GM18868 (cell line): ENCODE measurements around the gene REG1B.
A peak's percentile ranks its signal among the peaks of the same experiment; 100 is the strongest.
"Not testable (repeated sequence)": the region's sequence is repeated elsewhere in the genome, so short reads cannot be mapped to it uniquely, and the experiment has no call there.

ENCODE experiments used
- ATAC-seq: cut with Tn5 transposase; IDR thresholded peaks from one replicate; pipeline ENCODE4 v1.9.1; 2021; ENCODE audit warnings: mild to moderate bottlenecking, moderate library complexity; ENCODE audit not compliant: unreplicated experiment

The REG1B gene

GRCh38 chr2:79085382-79085781, 2.4 kb downstream of the REG1B start:
- no peak for ATAC-seq

GRCh38 chr2:79084495-79085135, 3.2 kb downstream of the REG1B start:
- no peak for ATAC-seq

- no peak for ATAC-seq
Measured at GRCh38 chr2:79083597-79084251, 4.1 kb downstream of the REG1B start.

GRCh38 chr2:79082987-79083386, 4.8 kb downstream of the REG1B start:
- no peak for ATAC-seq

DNA sequence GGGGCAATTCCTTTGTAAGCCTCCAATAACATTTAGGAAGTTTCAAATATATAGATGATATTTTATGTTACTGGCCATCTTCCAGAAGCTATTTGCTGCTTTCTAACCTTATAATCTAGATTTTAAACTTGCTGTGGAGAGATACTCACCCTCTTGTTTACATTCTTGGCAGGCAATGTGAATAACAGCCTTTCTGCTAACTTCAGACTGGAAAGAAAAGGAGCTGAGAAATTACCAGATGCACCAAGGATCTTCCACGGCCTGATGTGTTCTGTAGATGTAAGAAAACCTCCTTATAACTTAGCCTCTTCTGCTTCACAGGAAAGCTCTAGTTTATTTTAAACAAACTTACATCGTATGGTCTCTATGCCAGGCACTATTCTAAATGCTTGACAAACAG, 16.7 kb downstream of the REG1B start:
- no peak for ATAC-seq

GRCh38 chr2:79065201-79065600, 22.6 kb downstream of the REG1B start:
- ATAC-seq: no peak

GRCh38 chr2:79054769-79055168, 33.0 kb downstream of the REG1B start:
- ATAC-seq: not testable (repeated sequence)

DNA sequence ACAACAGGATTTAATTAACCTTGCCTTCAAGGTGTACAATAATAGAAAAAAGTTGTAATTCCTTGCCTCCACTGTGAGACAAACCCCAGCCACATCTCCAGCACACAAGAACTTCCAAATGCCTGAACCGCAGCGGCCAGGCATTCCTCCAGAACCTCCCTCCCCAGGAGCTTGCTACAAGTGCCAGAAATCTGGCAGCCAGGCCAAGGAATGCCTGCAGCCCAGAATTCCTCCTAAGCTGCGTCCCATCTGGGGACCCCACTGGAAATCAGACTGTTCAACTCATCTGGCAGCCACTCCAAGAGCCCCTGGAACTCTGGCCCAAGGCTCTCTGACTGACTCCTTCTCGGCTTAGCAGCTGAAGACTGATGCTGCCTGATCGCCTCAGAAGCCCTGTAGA, 34.3 kb downstream of the REG1B start:
- ATAC-seq: not testable (repeated sequence)

GRCh38 chr2:79041032-79041448, 46.8 kb downstream of the REG1B start:
- ATAC-seq: peak; percentile 49

- no peak for ATAC-seq
Measured at GRCh38 chr2:79039944-79040343, 47.8 kb downstream of the REG1B start.
